Thyroid gland (tissue), 4 donors: ENCODE data around the gene NSMCE4A. TPM values are rescaled to one million over a fixed set of nuclear protein-coding genes. Genes with fewer than 3 reads are reported as not detected.
A peak's percentile ranks its signal among the peaks of the same experiment; 100 is the strongest.

ENCODE experiments used
- DNase-seq, 2 donors: peaks; one replicate each; pipeline ENCODE4 v3.0.0-alpha.2; 2019
- H3K27ac ChIP-seq, 3 donors: fragments of 200-600 bp; sonication (generic); 1 replicate in 2 of 3; 2 replicates in 1 of 3; pipeline ENCODE4 v1.5.1; 2016 to 2019; ENCODE audit warnings: mild to moderate bottlenecking in 1 of 3, moderate library complexity in 1 of 3
- H3K27me3 ChIP-seq: fragments of 200-600 bp; sonication (generic); one replicate; pipeline ENCODE4 v1.5.1; 2019
- H3K36me3 ChIP-seq, 2 donors: fragments of 200-600 bp; sonication (generic); one replicate each; pipeline ENCODE4 v1.5.1; 2016 to 2019
- H3K4me1 ChIP-seq, 2 donors: fragments of 200-600 bp; sonication (generic); one replicate each; pipeline ENCODE4 v1.5.1; 2017 to 2019
- H3K4me3 ChIP-seq, 3 donors: fragments of 200-600 bp; sonication (generic); replicated peaks in 1 of 3; 1 replicate in 2 of 3; 2 replicates in 1 of 3; pipeline ENCODE4 v1.5.1; 2016; ENCODE audit warnings: mild to moderate bottlenecking in 1 of 3
- H3K9me3 ChIP-seq: fragments of 200-600 bp; sonication (generic); one replicate; pipeline ENCODE4 v1.5.1; 2017
- POLR2A ChIP-seq, 2 donors: fragments of 450-650 bp; IDR thresholded peaks; one replicate each; pipeline ENCODE4 v1.6.1; 2017; ENCODE audit warnings: antibody characterized with exemption in 2 of 2, mild to moderate bottlenecking in 2 of 2, moderate library complexity in 1 of 2
- WGBS, 2 donors: methylation state at CpG; one replicate each; pipeline ENCODE4 v1.1.5; 2017; 5-methylcytosine and 5-hydroxymethylcytosine counted together
- intact Hi-C: fragments of 100-400 bp; cut with DNase I; formaldehyde crosslinking; loops from one replicate; pipeline ENCODE4 v1.15.1; 2023
- total RNA-seq, 4 donors: library from RNA; depleted of rRNA; stranded (reverse); fragments of >200 nt; gene quantifications; one replicate each; pipeline ENCODE4 v1.2.3, GENCODE V29; 2016
- TF ChIP-seq, protein P1 (sequence below), 6 experiments: fragments of 200-600 bp in 3 of 6; fragments of 450-650 bp in 3 of 6; sonication (generic) in 3 of 6; IDR thresholded peaks; one replicate each; pipeline ENCODE4 v1.5.1; 2016 to 2019; ENCODE audit warnings: antibody characterized with exemption in 6 of 6, mild to moderate bottlenecking in 2 of 6, inconsistent platforms in 1 of 6, moderate library complexity in 1 of 6

NSMCE4A gene
- total RNA-seq, 4 donors from 2014 or later, result 73.1 to 133 (median 111) TPM

DNA sequence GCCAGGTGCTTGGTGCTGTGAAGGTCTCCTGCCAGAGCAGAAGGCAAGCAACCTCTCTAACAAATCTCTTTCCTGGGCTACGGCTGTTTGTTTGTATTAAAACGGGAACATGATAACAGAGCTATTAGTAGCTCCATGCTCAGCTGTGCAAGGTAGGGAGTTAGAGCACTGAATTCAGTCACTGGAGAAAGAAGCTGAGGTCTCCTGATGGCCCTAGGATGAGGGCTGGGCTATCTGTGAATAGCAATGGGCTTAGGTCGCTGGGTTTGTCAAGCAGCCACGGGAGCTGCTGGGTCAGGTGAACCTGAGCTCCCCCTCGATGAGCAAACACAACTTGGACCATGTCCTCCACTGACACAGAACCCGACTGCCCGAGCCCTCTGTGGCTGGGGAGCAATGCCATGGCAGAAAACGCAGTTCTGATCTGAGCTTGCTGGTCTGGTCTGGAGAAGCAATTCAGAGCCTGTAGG, 38.3 kb upstream of the NSMCE4A start:
- intact Hi-C loops, result no loop called here
- DNase-seq, result peak in 1 of 2 donors; percentile 33
- Histone ChIP-seq H3K9me3 (no peaks in the 10 kb centered on the region), H3K36me3 (no peaks in the 10 kb centered on the region), H3K27ac (no peak overlapping the region), H3K4me3 (no peak overlapping the region), H3K27me3 (no peaks in the 10 kb centered on the region), H3K4me1 (peaks cover 16 to 18% of the 10 kb centered on the region in 2 donors)
- 57 to 76% methylated on average over 5 to 8 of the region's 8 CpGs for WGBS, 2 donors
- TF ChIP-seq POLR2A (IDR thresholded peaks at IDR 0.05), result no peak
- TF ChIP-seq, protein P1, sequence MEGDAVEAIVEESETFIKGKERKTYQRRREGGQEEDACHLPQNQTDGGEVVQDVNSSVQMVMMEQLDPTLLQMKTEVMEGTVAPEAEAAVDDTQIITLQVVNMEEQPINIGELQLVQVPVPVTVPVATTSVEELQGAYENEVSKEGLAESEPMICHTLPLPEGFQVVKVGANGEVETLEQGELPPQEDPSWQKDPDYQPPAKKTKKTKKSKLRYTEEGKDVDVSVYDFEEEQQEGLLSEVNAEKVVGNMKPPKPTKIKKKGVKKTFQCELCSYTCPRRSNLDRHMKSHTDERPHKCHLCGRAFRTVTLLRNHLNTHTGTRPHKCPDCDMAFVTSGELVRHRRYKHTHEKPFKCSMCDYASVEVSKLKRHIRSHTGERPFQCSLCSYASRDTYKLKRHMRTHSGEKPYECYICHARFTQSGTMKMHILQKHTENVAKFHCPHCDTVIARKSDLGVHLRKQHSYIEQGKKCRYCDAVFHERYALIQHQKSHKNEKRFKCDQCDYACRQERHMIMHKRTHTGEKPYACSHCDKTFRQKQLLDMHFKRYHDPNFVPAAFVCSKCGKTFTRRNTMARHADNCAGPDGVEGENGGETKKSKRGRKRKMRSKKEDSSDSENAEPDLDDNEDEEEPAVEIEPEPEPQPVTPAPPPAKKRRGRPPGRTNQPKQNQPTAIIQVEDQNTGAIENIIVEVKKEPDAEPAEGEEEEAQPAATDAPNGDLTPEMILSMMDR (IDR thresholded peaks at IDR 0.05), result no peak

DNA sequence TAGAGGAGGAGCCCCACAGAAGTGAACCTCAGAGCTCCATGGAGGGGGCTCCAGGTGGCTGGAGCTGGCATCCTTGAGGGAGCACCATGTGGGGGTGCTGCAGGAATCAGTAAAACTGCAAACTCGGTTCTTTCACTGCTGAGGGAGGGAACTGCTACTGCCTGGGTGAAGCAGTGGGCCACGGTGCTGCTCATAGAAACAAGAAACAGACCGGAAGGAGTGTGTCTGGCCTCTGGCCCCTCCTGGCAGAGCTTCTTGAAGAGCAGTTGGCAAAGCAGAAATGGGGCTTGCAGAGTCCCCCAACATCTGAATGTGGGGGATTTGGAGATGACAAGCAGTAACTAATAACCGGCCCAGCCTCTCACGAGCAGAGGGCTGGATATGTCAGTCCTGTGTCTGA, 37.7 kb upstream of the NSMCE4A start:
- 88% methylated on average over 5 of the region's 5 CpGs for WGBS, 2 donors
- intact Hi-C loops, result no loop called here
- no peaks in the 10 kb centered on the region for H3K27me3 ChIP-seq

DNA sequence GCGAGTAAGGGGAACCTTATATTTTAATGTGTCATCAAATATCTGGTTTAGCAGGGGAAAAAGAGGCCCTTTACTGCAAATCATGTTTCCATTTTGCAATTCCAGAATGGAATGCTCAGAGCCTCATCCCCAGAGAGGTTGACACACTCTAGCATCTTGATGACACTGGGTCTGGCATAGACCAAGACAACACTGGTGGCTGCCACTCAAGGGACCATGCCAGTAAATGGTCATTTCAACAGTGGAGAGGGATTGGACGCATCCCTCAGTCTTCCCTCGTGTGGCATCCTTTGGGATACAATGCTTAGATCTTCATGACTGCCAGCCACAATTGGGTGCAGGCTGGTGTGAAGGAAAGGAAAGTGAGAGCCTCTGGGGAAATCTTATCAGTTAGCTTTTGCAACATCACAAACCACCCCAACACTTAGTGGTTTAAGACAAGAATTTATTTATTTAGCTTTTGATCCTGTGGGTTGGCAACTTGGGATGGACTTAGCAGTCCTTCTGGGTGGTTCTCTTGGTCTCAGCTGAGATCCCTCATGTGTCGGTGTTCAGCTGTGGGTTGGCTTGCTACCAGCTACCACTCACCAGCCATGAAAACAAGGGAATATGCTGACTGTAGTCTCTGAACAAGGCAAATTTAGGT, 35.5 kb upstream of the NSMCE4A start:
- Histone ChIP-seq H3K27ac (peak overlapping the region in 1 of 3 donors; percentile 20), H3K4me1 (peaks cover 13 to 14% of the 10 kb centered on the region in 2 donors), H3K27me3 (no peaks in the 10 kb centered on the region), H3K4me3 (no peak overlapping the region), H3K9me3 (no peaks in the 10 kb centered on the region), H3K36me3 (no peaks in the 10 kb centered on the region)
- WGBS, 2 donors, result 85 to 88% methylated on average over 4 of the region's 4 CpGs
- TF ChIP-seq POLR2A (IDR thresholded peaks at IDR 0.05), result no peak
- TF ChIP-seq, protein P1 (IDR thresholded peaks at IDR 0.05), result no peak
- peak; percentile 58 to 67 for DNase-seq
- intact Hi-C loops, result no loop called here

More for the DNA sequence above, 37.7 kb upstream of the NSMCE4A start:
- Histone ChIP-seq H3K4me1 (peaks cover 13 to 15% of the 10 kb centered on the region in 2 donors), H3K4me3 (no peak overlapping the region), H3K27ac (no peak overlapping the region), H3K9me3 (no peaks in the 10 kb centered on the region), H3K36me3 (no peaks in the 10 kb centered on the region)
- DNase-seq, result no peak
- TF ChIP-seq, protein P1 (IDR thresholded peaks at IDR 0.05), result no peak
- no peak for TF ChIP-seq POLR2A (IDR thresholded peaks at IDR 0.05)

DNA sequence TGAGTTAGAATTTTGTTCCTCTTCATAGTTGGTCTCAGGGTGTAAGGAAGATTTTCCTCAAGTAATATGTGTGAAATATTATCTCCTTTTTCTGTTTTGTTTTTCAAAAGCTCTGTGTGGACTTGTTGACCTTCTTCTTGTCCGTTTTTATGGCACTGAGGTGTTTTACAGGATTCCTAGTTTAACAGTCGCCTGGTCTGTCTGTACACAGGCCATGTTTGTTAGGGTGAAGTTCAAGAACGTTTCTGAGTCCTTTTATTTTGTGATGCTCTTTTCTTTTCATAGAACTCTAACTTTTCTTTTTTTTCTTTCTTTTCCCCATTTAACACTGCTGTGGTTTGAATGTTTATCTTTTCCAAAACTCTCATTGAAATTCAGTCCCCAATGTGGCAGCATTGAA, 32.4 kb upstream of the NSMCE4A start:
- Histone ChIP-seq H3K4me1 (peaks cover 0 to 5% of the 10 kb centered on the region in 2 donors), H3K27ac (no peak overlapping the region), H3K4me3 (no peak overlapping the region), H3K27me3 (no peaks in the 10 kb centered on the region), H3K9me3 (no peaks in the 10 kb centered on the region), H3K36me3 (no peaks in the 10 kb centered on the region)
- TF ChIP-seq, protein P1 (IDR thresholded peaks at IDR 0.05), result no peak
- no peak for TF ChIP-seq POLR2A (IDR thresholded peaks at IDR 0.05)
- DNase-seq, result no peak
- intact Hi-C loops, result no loop called here
- 64 to 85% methylated on average over 3 of the region's 3 CpGs for WGBS, 2 donors

DNA sequence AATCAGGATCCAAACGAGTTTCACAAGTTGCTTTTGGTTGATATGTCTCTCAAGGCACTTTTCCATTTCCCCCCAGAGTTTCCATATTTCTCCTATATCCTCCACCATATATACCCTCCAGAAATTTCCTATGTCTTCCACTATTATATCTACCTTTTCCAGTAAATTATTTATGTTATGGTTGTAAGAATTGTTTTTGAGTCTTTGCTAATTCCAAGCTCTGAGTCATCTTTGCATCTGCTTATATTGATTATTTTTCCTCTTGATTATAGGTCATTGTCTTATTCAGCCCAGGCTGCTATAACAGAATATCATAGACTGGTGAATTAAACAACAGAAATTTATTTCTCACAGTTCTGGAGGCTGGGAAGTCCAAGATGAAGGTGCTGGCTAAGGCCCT, 26.7 kb upstream of the NSMCE4A start:
- WGBS, 2 donors, result 80 to 84% methylated on average over 1 of the region's 1 CpG
- no peak overlapping the region for H3K4me3 ChIP-seq
- no peaks in the 10 kb centered on the region for H3K27me3 ChIP-seq
- no peak for TF ChIP-seq POLR2A (IDR thresholded peaks at IDR 0.05)
- TF ChIP-seq, protein P1 (IDR thresholded peaks at IDR 0.05), result no peak
- no peak for DNase-seq
- no peak overlapping the region for H3K27ac ChIP-seq
- no peaks in the 10 kb centered on the region for H3K36me3 ChIP-seq
- no peaks in the 10 kb centered on the region for H3K9me3 ChIP-seq
- intact Hi-C loops, result no loop called here
- H3K4me1 ChIP-seq, result peaks cover 0 to under 1% of the 10 kb centered on the region in 2 donors
